ENCODE results near the gene PTPRO.

The PTPRO gene

GRCh38 chr12:15350643-15351042, 28.3 kb downstream of the PTPRO start:
- no peak for DNase-seq (ENCODE audit: low read depth)

DNA sequence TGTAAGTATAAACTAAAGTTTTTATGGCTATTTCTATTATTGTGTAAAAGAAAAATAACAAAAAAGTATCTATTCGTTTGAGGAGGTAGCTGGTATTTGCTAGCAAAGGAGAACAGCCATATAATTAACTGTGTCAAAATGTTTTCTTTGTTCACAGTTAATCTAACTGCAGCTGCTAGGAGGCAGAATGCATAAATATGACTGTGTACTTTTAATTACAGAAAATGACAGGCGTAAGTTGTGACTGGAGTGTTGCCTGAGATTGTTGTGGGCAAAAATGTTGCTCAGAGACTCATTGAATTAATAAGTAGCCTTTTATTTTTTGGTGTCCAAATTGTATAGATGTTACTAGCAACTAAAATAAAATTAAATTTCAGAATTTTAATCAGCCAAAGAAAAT, 33.5 kb downstream of the PTPRO start:
- no peak for DNase-seq (ENCODE audit: low read depth)

GRCh38 chr12:15356951-15357364, 34.6 kb downstream of the PTPRO start:
- no peak for DNase-seq (ENCODE audit: low read depth)

DNA sequence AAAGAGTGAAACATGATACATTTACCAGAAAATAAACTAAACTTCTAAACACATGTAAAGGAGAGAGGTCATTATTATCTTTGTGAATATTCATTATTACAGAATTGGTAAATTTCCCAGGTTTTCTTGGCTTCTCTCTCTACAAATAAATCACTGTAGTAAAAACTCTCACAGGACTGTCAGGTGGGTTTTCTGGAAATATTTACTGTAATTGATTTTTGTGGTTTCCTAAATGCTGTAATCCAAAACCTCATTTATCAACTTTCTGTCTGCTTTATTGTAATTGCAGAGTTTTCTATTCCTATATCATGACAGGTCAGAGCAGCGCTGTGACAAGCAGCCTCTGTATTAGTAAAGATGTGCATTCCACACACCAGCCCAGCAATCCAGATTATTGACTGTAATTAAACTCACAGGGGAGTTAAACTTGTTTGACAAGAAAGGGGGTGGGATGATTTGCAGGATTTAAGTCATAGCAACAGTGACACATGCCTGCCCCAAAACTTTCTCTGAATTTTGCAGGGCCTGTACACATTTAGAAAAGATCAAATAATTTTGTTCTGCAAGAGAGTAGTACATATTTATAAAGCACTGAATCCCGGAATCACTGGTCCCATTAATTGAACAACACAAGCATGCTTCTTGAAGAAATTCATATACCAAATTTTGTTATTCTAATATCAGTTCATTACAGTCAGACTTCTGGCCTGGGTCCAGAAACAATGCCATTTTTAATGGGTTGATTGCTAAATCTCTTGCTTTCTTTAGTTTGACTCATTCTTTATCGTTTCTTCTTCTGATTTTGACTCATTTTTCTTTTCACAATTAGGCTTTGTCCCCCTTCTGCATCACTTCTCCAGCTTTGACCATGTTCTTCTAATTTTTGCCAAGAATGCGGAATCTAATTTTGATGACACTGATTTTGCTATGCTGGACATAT, 42.2 kb downstream of the PTPRO start:
- no peak for DNase-seq (ENCODE audit: low read depth)

GRCh38 chr12:15368812-15369211, 46.5 kb downstream of the PTPRO start:
- no peak for DNase-seq (ENCODE audit: low read depth)

GRCh38 chr12:15372352-15372751, 50.0 kb downstream of the PTPRO start:
- no peak for DNase-seq (ENCODE audit: low read depth)

GRCh38 chr12:15387772-15388171, 65.5 kb downstream of the PTPRO start:
- DNase-seq (ENCODE audit: low read depth) = no peak

DNA sequence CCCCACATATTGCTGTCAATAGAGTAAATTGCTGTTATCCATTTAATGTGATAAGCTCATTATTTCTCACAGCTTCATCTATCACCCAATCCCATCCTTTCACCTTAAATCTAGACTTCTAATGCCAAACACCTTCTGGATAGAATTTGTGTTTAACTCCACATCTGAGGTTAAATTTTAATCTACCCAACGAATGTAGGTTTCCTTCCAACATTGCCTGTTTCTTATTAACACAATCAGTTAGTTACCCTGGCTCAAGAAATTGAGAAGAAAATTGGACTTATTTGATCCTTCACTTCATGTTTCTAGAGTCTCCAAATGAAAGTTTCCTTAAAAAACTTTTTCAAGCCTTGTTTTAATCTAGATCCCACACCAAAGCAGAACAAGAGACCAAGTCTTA, 67.3 kb downstream of the PTPRO start:
- DNase-seq (ENCODE audit: low read depth) = no peak

GRCh38 chr12:15393037-15393436, 70.7 kb downstream of the PTPRO start:
- no peak for DNase-seq (ENCODE audit: low read depth)

DNA sequence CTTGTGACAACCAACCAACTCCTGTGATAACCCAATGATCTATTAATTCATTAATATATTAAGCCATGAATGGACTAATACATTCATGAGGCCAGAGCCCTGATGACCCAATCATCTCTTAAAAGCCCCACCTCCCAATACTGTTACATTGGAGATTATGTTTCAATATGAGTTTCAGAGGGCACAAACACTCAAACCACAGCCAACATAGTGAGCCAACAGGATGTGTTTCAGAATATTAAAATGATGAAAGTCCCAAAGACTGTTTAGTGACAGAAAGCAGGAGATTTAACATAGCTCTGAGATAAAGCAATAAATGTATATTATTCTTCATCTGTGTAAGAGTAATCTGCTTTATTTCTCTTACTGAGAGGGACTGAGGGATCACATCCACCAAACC, 71.7 kb downstream of the PTPRO start:
- DNase-seq (ENCODE audit: low read depth) = no peak

GRCh38 chr12:15404485-15404884, 82.2 kb downstream of the PTPRO start:
- no peak for DNase-seq (ENCODE audit: low read depth)

DNA sequence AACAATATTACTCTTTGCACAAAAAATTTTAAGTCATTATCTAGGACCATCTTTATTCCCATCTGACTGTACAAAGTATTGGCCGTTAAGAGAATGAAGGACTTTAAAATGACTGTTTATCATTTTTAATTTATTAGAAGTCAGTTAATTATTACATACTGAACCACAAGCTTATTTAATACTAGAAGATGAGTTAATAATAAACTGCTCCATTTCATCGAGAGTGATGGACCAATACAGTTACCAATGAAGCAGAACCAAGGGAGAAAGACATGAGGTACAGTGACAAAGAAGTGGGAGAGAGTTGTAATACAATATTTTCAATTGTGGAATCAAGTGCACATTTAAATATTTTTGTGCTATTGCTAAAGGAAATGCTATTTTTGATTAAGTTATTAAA, 83.3 kb downstream of the PTPRO start:
- DNase-seq (ENCODE audit: low read depth) = no peak

GRCh38 chr12:15407025-15407424, 84.7 kb downstream of the PTPRO start:
- DNase-seq (ENCODE audit: low read depth) = no peak

GRCh38 chr12:15411842-15412241, 89.5 kb downstream of the PTPRO start:
- no peak for DNase-seq (ENCODE audit: low read depth)

GRCh38 chr12:15417691-15418090, 95.4 kb downstream of the PTPRO start:
- no peak for DNase-seq (ENCODE audit: low read depth)

DNA sequence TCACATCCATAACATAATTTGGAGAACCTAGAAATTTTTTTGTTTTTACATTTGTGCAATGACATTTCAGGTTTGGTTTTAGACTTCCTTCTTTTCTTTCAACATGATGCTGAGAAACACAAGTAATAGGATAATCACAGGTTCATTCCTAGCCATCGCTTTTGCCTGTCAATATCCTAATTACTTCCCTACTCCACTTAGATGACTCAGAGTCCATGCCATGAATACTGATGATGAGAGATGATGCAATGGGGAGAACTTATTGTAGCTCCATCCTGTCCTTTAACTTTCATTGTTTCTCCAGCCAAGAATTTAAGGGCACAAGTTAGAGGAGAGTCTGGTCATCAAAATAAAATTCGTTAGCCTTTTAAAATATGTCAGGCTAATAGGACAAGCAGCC, 101.3 kb downstream of the PTPRO start:
- DNase-seq (ENCODE audit: low read depth) = no peak

- DNase-seq (ENCODE audit: low read depth) = no peak
Measured at GRCh38 chr12:15427913-15428312, 105.6 kb downstream of the PTPRO start.

- DNase-seq (ENCODE audit: low read depth) = no peak
Measured at GRCh38 chr12:15428632-15429031, 106.3 kb downstream of the PTPRO start.

DNA sequence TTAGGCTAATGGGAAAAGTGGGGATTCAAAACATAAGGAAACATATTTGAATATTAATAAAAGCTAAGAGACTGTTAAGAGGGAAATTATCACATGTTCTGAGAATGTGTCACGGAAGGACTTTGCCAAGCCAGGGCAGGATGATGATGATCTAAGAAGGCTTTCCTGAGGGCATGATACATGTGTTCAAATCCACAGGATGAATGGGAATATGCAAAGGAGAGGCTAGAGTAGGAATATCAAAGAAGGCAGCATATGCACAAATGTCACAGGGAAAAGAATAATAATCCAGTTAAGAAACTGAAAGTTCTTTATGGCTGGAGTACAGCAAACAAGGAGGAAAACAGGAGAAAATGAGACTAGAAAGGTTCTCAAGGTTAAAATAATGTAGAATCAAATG, 107.0 kb downstream of the PTPRO start:
- DNase-seq (ENCODE audit: low read depth) = no peak

GRCh38 chr12:15435597-15435996, 113.3 kb downstream of the PTPRO start:
- DNase-seq (ENCODE audit: low read depth) = no peak

DNA sequence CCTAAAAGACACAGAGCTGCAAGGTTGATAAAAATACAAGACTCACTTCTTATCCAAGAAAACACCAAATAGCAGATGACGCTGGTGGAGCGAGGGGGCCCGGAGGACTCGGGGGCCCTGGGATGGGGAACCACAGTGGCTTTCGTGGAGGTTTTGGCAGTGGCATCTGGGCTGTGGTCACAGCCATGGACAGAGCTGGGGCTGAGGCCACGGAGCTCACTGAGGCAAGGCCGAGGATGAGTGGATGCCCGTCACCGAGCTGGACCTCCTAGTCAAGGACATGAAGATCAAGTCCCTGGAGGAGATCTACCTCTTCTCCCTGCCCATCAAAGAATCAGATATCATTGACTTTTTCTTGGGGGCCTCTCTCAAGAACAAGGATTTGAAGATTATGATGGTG, 117.2 kb downstream of the PTPRO start:
- DNase-seq (ENCODE audit: low read depth) = no peak

DNA sequence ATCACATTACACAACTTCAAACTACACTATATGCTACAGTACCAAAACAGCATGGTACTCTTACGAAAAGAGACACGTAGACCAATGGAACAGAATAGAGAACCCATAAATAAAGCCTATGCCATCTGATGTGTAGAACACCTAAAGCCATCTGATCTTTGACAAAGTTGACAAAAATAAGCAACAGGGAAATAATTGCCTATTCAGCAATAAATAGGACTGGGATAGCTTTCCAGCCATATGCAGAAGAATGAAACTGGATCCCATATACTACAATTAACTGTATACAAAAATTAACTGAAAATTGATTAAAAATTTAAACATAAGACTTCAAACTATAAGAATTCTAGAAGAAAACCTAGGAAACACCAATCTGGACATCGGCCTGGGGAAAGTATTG, 120.7 kb downstream of the PTPRO start:
- DNase-seq (ENCODE audit: low read depth) = no peak

- DNase-seq (ENCODE audit: low read depth) = no peak
Measured at GRCh38 chr12:15443611-15444010, 121.3 kb downstream of the PTPRO start.

GRCh38 chr12:15444523-15444922, 122.2 kb downstream of the PTPRO start:
- no peak for DNase-seq (ENCODE audit: low read depth)

Measured in activated T-helper 9 cell treated with anti-CD3 and anti-CD28 coated beads, Interleukin-2, amount 50 U/mL, for 16 hours (primary cell).